GM18517 (cell line): ENCODE results near the gene KCNH1.

Source experiments
- ATAC-seq: cut with Tn5 transposase; IDR thresholded peaks from one replicate; pipeline ENCODE4 v1.9.1; 2021; ENCODE audit warnings: mild to moderate bottlenecking, moderate library complexity; ENCODE audit not compliant: unreplicated experiment

KCNH1 gene

DNA sequence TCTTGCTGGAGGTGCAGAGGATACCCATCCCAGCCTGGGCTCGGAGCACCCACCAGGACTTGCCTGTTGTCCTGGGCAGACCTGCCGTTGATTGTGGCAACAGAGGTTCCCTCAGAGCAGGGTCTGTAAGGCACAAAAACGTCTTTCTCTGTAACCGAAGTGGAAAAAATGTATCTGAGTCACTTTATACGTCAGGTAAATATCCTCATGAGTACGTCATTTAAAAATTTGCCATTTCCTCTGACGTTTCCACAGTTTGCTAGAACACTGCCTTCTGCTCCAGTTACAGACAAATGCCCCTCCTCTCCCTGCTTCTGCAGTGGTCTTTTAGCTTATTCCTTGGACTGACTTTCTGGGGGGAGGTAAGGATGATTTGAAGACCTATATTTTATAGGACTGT is 478.4 kb downstream of the KCNH1 start:
- ATAC-seq, result no peak

DNA sequence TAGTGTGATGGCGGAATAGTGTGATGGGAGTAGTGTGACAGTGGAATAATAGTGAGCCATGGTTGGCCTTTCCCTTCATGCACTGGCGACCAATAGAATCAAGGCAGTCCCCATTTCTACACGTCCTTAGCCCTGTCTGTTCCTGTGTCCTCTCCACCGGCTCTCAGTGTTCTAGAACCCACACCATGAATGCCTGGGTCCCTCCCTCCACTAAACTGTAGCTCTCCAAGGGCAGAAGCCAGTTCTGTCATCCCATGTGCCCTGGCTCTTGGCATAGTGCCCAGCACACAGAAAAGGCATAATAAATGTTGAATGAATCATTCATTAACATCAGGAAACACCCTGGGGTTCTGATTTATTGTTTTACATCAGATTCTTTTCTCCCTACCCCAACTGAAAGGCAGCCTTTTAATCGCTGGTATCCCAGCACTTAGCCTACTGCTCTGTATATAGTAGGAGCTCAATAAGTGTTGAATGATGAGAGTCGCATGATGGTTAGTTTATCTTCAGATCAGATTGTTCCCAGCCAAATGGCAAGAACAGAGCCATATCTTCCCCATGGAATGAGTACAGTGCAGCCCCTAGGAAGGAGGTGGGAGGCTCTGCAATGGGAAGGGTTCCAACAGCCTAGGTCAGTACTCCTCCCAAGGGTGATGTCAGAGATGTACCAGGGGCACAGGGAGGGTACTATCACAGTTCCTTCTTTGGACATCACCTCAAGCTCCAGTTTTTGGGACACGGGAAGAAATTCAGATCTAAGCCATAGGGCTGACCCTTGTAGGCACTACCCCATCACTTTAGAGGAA is 479.6 kb downstream of the KCNH1 start:
- no peak for ATAC-seq

DNA sequence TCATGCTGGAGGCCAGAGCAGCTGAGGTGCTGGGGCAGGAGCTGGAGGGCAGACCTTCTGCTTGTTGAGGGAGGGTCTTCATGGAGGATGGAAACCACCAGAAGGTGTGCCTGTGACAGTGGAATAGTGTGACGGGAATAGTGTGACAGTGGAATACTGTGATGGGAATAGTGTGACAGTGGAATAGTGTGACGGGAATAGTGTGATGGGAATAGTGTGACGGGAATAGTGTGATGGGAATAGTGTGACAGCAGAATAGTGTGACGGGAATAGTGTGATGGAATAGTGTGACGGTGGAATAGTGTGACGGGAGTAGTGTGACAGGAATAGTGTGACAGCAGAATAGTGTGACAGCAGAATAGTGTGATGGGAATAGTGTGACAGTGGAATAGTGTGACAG is 480.2 kb downstream of the KCNH1 start:
- no peak for ATAC-seq

DNA sequence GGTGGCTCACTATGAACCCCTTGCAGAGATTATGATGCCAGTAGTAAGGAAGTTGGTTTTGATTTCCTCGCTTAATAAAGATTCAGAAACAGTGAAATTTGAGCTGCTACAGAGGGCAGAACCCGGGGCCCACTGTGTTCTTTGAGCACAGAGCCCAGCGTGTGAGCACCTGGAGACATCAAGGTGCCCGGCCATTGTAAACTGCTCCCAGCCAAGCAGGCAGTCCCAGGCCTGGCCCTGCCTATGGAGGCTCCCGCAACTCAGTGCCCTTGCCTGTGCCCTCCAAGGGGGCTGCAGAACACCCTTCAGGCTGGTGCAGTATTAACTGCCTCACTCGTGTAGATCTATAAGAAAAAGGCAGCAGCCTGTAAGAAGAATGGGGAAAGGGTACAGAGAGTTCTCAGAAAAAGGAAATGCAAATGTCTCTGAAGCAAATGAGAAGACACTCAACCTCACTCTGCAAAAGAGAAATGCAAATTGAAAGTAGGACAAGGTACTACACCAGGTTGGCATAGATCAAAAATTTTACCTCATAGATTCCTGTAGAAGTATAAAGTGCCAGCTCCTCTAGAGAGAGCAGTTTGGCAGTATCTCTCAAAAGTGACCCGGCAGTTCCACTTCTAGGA is 481.5 kb downstream of the KCNH1 start:
- ATAC-seq, result no peak

DNA sequence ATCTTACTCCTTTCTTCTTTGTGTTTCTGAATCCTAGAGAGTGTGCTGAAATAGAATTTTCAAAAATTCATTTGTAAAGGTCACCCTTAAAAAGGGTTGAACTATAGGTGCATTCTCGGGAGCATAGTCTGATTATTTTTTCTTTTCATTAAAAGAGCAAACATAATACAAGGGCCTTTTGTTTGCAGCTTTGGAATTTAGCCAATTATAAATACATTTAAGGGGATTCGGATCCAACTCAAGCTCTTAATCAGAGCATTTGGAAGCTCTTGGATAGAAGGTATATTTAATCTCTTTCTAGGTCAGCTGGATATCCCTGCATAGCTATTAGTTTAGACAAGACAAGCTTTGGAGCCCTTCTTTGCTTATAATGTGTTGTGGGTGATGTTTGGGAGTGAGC is 483.5 kb downstream of the KCNH1 start:
- ATAC-seq, result no peak

DNA sequence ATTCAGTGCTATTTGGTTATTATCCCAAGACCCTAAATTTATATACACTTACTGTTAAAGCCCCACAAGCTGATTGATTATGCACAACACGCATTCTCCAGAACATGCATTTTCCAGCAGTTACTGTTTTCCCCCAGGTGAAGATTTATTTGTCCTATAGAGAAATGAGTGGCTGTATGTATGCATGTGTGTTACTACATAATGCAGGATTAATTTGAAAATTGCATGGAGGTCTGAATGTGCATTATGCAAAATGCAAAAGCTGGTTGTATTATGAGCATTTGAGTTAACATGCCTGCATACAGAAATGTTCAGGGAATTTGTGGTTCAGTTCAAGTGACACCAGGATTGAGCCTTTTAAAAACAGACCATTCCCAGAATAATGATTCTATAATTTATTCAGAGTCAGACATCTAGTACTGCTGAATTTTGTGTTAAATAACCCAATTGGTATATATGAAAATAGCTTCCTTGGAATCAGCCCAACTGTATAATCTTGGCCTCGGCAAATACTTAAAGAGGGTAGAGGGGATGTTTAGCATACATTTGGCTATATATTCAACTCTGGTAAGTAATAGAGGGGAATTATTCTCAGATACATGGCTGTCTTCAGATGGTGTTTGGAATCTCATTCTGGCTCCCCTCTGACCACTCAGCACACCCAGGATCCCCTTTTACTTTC is 485.2 kb downstream of the KCNH1 start:
- no peak for ATAC-seq

DNA sequence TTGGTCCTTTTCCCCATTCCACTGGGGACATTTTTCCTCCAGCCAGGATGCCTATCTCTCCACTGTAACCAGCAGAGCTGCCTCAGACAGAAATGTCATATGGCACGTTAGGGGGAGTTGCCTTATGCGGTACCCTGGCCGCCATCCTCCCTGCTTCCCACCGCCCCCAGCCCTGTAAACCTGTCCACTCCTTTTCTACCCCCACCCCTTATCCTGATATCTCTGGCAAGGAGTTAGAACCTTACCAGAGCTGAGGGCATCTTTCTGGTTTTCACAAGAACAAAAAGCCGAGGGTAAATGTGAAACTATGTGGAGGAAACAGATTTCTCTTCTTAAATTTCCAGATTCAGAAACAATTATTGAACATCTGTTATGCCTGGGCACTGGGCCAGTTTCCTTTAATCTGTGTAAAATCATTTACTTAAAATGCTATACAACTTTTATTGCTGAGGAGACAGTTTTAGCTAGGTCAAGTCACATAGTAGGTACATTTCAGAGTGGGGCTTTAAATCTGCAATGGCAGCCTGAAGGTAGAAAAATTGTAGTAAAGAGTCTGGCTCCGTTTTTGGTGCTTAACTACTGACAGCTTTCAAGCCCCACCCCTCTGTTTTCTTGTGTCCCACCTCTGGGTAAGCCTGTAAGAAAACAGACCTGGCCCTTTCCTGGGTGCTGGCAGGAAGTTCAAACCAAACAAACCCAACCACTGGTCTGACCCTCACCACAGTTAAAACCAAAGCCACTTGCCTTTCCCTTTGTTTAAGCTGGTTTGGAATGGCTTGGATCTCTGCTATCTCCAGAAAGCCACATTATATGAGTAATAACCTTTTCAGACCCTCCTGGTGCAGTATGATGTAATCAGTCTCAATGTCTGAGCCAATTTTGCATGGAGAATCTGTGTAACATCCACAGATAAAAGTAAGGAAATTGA is 486.3 kb downstream of the KCNH1 start:
- no peak for ATAC-seq

DNA sequence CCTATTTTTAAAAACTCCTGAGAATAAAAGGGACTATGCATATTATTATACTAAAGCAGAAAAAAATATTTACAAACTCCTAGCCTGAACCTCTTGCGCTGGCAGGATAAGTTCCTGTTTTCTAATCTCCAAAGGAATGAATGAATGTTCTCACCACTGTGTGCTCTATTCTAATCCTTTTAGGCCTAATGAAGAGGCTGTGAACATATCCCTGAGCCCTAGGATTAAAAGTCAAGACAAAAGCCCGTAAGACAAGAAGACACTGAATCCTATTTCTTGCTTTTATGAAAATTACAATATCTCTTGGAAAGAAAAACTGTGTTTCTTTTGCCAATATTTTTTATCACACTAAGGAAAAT is 487.7 kb downstream of the KCNH1 start:
- ATAC-seq, result no peak

DNA sequence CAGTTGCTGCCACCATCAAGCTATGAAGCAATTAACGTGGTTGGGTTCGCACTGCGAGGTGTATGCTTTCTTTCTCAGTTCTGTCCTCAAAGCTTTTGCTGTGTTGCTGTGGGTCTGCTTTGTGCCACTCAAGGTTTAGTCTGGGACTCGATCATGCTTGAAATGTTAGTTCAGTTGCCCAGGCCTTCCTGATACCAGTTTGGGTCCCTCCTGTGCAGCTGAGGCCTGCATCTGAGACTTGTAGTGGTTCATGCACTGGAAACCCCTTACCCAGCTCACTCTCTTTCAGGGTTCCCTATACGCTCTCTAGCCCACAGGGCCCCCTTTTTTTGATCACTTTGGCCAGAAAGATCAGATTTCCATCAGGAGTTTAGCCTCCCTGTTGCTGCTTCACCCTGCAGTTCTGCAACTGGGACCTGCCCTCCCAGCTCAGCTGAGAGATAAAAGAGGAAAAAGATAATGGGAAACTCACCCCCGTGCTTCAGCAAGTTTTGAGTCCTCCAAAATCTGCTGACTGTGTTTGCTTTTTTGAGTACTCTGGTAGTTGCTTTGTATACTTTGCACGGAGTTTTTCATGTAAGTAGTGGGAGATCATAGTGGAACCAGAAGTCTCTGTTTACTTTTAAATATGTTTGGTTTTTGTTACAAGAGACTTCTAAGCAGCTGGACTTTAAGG is 488.2 kb downstream of the KCNH1 start:
- ATAC-seq, result no peak

DNA sequence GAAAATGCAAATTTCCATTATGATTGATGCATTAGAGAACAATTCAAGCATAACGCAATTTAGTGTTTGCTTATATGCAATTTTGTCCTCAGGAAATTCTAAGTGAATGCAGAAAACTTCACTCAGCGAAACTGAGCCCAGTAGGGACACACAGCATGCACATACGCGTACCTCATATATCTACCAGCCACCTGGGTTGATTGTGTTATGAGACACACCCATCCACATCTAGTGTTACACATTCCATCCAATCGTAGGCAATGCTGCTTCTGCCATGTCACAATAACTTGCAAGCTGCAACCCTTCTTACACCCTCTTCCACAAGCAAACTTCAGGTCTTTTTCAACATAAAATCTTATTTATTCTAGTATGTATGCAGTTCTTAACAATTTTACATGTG is 492.4 kb downstream of the KCNH1 start:
- ATAC-seq, result no peak

DNA sequence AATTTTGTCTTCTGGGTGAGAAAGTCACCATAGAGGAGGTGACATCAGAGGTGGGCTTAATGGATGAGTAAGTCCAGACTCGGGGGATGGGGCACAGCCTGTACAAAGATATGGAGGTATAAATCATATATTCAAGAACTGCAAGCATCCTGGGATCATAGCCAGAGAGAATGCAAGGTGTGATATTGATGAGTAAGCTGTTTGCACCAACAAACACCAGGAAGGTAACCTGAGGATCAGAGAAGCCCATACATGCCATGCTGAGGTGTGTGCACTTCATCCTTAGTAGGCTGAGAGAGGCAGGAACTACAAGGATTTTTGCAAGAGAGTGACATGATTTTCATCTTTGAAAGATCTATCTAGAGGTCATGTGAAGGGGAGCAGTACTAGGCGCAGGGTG is 498.8 kb downstream of the KCNH1 start:
- ATAC-seq, result no peak

DNA sequence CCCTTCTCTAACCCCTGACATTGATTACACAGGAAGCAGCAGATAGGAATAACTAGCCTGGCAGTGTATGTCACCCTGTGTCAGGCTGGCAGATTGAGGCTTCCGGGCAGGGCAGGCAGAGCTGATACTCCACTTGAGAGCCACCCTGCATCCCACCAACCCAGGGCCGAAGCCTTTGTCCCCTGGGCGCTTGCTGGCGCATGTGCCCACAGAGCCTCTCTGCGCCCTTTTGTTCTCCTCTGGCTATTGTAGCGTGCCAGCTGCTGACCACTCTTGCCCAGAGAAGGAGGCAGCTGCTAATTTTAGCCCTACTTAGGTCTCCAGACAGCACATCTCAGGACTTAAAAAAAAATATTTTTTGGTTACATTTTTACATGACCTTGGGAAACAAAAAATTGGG is 500.3 kb downstream of the KCNH1 start:
- ATAC-seq, result no peak

DNA sequence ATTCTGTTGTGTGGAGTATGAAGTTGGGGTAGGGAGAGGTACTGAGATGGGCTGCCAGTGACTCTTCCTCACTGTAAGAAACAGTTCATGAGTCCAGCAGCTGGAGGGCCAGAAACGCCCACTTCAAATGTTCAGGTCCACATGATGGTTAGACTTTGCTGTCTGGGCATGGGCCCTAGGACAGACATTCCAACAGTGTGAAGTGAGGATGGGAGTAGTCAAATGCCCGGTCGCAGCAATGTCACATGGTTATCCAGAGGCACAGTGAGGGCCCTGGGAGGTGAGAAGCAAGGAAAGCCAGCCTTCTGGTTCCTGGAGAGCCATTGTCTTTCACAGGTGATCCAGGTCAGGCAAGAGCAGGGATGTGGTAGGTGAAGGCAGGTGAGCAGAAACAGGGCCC is 500.8 kb downstream of the KCNH1 start:
- no peak for ATAC-seq

DNA sequence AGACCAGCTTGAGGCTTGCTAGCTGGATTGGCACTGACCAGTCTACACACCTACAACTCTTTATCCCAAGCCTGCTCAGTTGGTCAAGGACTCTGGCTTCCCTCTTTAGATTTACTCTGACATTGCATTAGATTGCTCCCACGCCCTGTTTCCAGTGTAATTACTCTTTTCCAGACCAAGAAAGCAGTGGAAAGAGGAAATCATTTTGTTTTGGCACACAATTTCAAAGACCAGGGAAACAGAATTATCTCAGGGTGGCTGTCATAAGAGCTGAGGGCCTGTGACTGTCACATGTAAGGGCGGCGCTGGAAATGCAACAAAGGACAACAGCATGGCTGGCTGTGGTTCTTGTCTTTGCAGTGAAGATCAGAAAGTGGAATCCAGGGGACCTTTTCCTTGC is 502.5 kb downstream of the KCNH1 start:
- no peak for ATAC-seq

DNA sequence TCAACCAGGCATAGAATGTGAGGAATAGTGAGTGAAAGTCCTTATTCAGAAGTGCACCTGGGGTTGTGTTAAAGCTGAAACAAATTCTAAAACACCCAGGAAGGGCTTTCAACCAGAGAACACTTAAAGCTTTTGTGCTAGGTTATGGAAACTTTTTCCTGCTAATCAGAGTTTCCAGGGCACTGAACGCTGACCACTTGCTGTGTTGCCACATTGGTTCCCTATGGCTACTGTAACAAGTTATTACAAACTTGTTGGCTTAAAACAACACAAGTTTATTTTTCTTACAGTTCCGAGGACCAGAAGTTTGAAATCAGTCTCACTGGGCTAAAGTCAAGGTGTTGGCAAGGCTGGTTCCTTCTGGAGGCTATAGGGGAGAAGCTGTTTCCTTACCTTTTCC is 504.7 kb downstream of the KCNH1 start:
- no peak for ATAC-seq

DNA sequence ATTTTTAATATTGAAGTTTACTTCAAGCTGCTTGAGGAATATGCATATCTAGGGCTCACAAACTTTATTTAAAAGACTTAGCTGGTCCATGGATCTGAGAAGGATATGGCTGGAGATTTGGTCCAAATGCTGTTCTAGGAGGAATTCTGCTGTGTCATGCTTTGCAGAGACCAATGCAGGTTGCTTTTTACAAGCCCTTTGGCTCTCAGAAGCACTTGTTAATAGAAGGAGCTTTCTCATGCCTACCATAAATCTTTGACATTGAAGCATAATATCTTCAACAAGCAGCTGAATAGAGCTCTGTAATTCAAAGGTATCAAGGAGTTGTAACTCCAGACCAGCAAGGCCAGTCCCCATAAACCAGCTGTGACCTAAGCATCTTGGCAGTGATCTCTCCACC is 506.2 kb downstream of the KCNH1 start:
- no peak for ATAC-seq
